Stimulated activated naive CD4-positive, alpha-beta T cell treated with Interleukin-2 at 50 U/mL for 16 hours (primary cell): Measurements from ENCODE around the gene GNE.
"Not testable (repeated sequence)": the region's sequence is repeated elsewhere in the genome, so short reads cannot be mapped to it uniquely, and the experiment has no call there.

Source experiments
- DNase-seq: peaks from one replicate; lab custom pipeline; 2025; lab: John Stamatoyannopoulos, UW

The GNE gene

GRCh38 chr9:36258208-36258995 lies at the start of gene GNE:
Gene GNE (minus strand): TSS chr9:36258448. CDS start chr9:36249355, 9,093 bp downstream.
- DNase-seq: peak; percentile 98

GRCh38 chr9:36306471-36307306 lies 48.4 kb upstream of the GNE start:
- DNase-seq: no peak

- not testable (repeated sequence) for DNase-seq
These were observed 46.1 kb upstream of the GNE start for GRCh38 chr9:36304366-36304765.

- no peak for DNase-seq
These were observed 43.0 kb upstream of the GNE start for GRCh38 chr9:36301227-36301626.

- no peak for DNase-seq
These were observed 40.3 kb upstream of the GNE start for GRCh38 chr9:36298566-36298965.

GRCh38 chr9:36297798-36298197 lies 39.5 kb upstream of the GNE start:
- DNase-seq: no peak

GRCh38 chr9:36294996-36295395 lies 36.7 kb upstream of the GNE start:
- not testable (repeated sequence) for DNase-seq

- no peak for DNase-seq
These were observed 35.7 kb upstream of the GNE start for GRCh38 chr9:36293918-36294317.

GRCh38 chr9:36293171-36293570 lies 34.9 kb upstream of the GNE start:
- no peak for DNase-seq

GRCh38 chr9:36292641-36293040 lies 34.4 kb upstream of the GNE start:
- no peak for DNase-seq

- DNase-seq: no peak
These were observed 32.7 kb upstream of the GNE start for GRCh38 chr9:36290996-36291395.

GRCh38 chr9:36289836-36290435 lies 31.7 kb upstream of the GNE start:
- no peak for DNase-seq

GRCh38 chr9:36288070-36288469 lies 29.8 kb upstream of the GNE start:
- no peak for DNase-seq

GRCh38 chr9:36286388-36286787 lies 28.1 kb upstream of the GNE start:
- DNase-seq: no peak

- no peak for DNase-seq
These were observed 26.0 kb upstream of the GNE start for GRCh38 chr9:36284226-36284625.

GRCh38 chr9:36282275-36282674 lies 24.0 kb upstream of the GNE start:
- DNase-seq: no peak

- DNase-seq: no peak
These were observed 22.7 kb upstream of the GNE start for GRCh38 chr9:36280989-36281388.

GRCh38 chr9:36278243-36278642 lies 20.0 kb upstream of the GNE start:
- DNase-seq: no peak

GRCh38 chr9:36276781-36277181 lies 18.5 kb upstream of the GNE start:
- DNase-seq: no peak

GRCh38 chr9:36276254-36276653 lies 18.0 kb upstream of the GNE start:
- no peak for DNase-seq

- DNase-seq: no peak
These were observed 16.8 kb upstream of the GNE start for GRCh38 chr9:36275060-36275459.

- not testable (repeated sequence) for DNase-seq
These were observed 15.1 kb upstream of the GNE start for GRCh38 chr9:36273354-36273753.

GRCh38 chr9:36268007-36268427 lies 9.8 kb upstream of the GNE start:
- no peak for DNase-seq
